Fibroblast of lung (primary cell): ENCODE data around the gene SLC22A23. TPM values are rescaled to one million over a fixed set of nuclear protein-coding genes. Genes with fewer than 3 reads are reported as not detected.
A peak's percentile ranks its signal among the peaks of the same experiment; 100 is the strongest.

Experiments used
- DNase-seq, 2 donors: peaks; one replicate each; pipeline versions ENCODE4 v3.0.0 to v3.0.0-alpha.2; 2010; ENCODE audit warnings: low read depth in 2 of 2
- H2AFZ ChIP-seq: 2 replicates; pipeline ENCODE4 v1.5.1; 2012; ENCODE audit warnings: low read length, control low read depth, inconsistent platforms
- H3K27ac ChIP-seq: 2 replicates; pipeline ENCODE4 v1.5.1; 2011; ENCODE audit warnings: low read length, control low read depth; ENCODE audit not compliant: insufficient read depth
- H3K27me3 ChIP-seq: 2 replicates; pipeline ENCODE4 v1.5.1; 2011; ENCODE audit warnings: mild to moderate bottlenecking, low read length; ENCODE audit not compliant: control insufficient read depth, insufficient read depth
- H3K36me3 ChIP-seq: 2 replicates; pipeline ENCODE4 v1.5.1; 2011; ENCODE audit warnings: low read length; ENCODE audit not compliant: control insufficient read depth, insufficient read depth
- H3K4me1 ChIP-seq: 2 replicates; pipeline ENCODE4 v1.5.1; 2011; ENCODE audit warnings: low read length; ENCODE audit not compliant: control insufficient read depth, insufficient read depth; ENCODE audit errors: extremely low read depth
- H3K4me2 ChIP-seq: 2 replicates; pipeline ENCODE4 v1.5.1; 2011; ENCODE audit warnings: low read length, control low read depth; ENCODE audit not compliant: insufficient read depth; ENCODE audit errors: extremely low read depth
- H3K4me3 ChIP-seq, 4 experiments: fragments of 200-600 bp in 1 of 4; sonication (generic) in 1 of 4; replicated peaks in 1 of 4; 2 replicates each; pipeline ENCODE4 v1.5.1; 2011 to 2016; ENCODE audit warnings: low read length in 4 of 4, low read depth in 3 of 4, mild to moderate bottlenecking in 3 of 4, control low read depth in 2 of 4, inconsistent platforms in 1 of 4, mixed read lengths in 1 of 4; ENCODE audit not compliant: insufficient read depth in 1 of 4; ENCODE audit errors: control extremely low read depth in 1 of 4
- H3K79me2 ChIP-seq: 2 replicates; pipeline ENCODE4 v1.5.1; 2012; ENCODE audit warnings: mild to moderate bottlenecking, low read length, inconsistent platforms; ENCODE audit not compliant: control insufficient read depth, insufficient read depth
- H3K9ac ChIP-seq: 2 replicates; pipeline ENCODE4 v1.5.1; 2011; ENCODE audit warnings: mild to moderate bottlenecking, low read length, control low read depth; ENCODE audit not compliant: insufficient read depth
- H3K9me3 ChIP-seq: 2 replicates; pipeline ENCODE4 v1.5.1; 2012; ENCODE audit warnings: low read depth, low read length; ENCODE audit not compliant: control insufficient read depth, insufficient read depth
- H4K20me1 ChIP-seq: 2 replicates; pipeline ENCODE4 v1.5.1; 2011; ENCODE audit warnings: low read length; ENCODE audit not compliant: control insufficient read depth, insufficient read depth; ENCODE audit errors: extremely low read depth
- EZH2 ChIP-seq: IDR thresholded peaks from 2 replicates; pipeline ENCODE4 v1.5.1; 2012; ENCODE audit warnings: low read length, control low read depth, mild to moderate bottlenecking; ENCODE audit errors: missing control alignments
- polyA plus RNA-seq, 2 donors: library from polyadenylated mRNA; depleted of rRNA in 1 of 2; stranded (reverse) in 1 of 2; unstranded in 1 of 2; fragments of >200 nt; gene quantifications; 2 replicates each; pipeline ENCODE4 v1.2.1, GENCODE V29; 2011 to 2012; ENCODE audit warnings: missing spikeins in 1 of 2
- total RNA-seq: library from RNA; depleted of rRNA; stranded (reverse); fragments of >200 nt; gene quantifications from 2 replicates; pipeline ENCODE4 v1.2.1, GENCODE V29; 2014
- TF ChIP-seq, protein P1 (sequence below), 2 donors: IDR thresholded peaks in 1 of 2; conservative IDR thresholded peaks in 1 of 2; 1 replicate in 1 of 2; 2 replicates in 1 of 2; pipeline ENCODE4 v1.5.1; 2011 to 2012; ENCODE audit warnings: low read length in 2 of 2, control low read depth in 1 of 2, inconsistent platforms in 1 of 2, low read depth in 1 of 2, mild to moderate bottlenecking in 1 of 2

Gene SLC22A23
- total and polyA plus RNA-seq, 2 donors (not counting 1 experiment from before 2014, with no cell fraction given) = 0.37 to 3.0 TPM

DNA sequence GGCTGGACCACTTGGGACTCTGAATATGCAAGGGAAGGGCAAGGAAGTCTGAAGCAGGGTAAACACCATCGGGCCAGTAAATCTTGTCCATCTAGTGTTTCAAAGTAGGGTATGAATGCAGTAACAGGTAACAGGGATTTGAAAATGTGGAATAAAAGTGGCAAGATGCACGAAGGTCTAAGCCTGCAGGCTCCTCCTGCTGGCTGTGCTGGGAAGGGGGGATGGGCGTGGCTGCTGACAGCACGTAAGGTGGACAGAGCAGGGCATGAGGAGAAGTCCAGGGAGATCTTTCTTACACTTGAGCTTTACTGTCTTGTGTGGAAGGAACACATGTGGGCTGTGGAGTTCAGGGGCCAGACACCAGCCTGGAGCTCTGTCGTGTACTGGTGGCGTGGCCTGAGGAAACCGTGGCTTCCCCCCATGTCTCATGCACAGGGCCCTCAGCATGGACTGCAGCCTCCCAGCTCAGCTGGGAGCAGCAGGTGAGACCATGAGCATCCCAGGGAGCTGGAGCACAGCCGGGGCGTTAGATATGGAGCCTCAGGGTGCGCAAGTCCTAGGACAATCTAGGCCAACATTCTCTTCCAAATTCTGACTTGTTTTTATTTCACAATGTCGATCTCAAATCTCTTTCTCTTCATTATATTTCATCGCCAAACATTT, 84.5 kb downstream of the SLC22A23 start:
- H3K9ac ChIP-seq = no peak overlapping the region
- no peaks in the 10 kb centered on the region for H3K36me3 ChIP-seq
- peaks cover 2% of the 10 kb centered on the region for H4K20me1 ChIP-seq
- no peak overlapping the region for H2AFZ ChIP-seq
- H3K27me3 ChIP-seq = peaks cover under 1% of the 10 kb centered on the region
- no peak overlapping the region for H3K4me3 ChIP-seq
- H3K27ac ChIP-seq = no peak overlapping the region
- TF ChIP-seq EZH2 = no peak
- TF ChIP-seq, protein P1, sequence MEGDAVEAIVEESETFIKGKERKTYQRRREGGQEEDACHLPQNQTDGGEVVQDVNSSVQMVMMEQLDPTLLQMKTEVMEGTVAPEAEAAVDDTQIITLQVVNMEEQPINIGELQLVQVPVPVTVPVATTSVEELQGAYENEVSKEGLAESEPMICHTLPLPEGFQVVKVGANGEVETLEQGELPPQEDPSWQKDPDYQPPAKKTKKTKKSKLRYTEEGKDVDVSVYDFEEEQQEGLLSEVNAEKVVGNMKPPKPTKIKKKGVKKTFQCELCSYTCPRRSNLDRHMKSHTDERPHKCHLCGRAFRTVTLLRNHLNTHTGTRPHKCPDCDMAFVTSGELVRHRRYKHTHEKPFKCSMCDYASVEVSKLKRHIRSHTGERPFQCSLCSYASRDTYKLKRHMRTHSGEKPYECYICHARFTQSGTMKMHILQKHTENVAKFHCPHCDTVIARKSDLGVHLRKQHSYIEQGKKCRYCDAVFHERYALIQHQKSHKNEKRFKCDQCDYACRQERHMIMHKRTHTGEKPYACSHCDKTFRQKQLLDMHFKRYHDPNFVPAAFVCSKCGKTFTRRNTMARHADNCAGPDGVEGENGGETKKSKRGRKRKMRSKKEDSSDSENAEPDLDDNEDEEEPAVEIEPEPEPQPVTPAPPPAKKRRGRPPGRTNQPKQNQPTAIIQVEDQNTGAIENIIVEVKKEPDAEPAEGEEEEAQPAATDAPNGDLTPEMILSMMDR (conservative IDR thresholded peaks at IDR 0.05 in 1 of 2, IDR thresholded peaks at IDR 0.05 in 1 of 2; ENCODE audit: low read depth in 1 of 2, low read length in 2 of 2) = peak in 1 of 2 donors; percentile 18
- no peaks in the 10 kb centered on the region for H3K4me1 ChIP-seq
- H3K4me2 ChIP-seq = no peak overlapping the region
- DNase-seq = no peak
- no peaks in the 10 kb centered on the region for H3K9me3 ChIP-seq
- no peaks in the 10 kb centered on the region for H3K79me2 ChIP-seq

DNA sequence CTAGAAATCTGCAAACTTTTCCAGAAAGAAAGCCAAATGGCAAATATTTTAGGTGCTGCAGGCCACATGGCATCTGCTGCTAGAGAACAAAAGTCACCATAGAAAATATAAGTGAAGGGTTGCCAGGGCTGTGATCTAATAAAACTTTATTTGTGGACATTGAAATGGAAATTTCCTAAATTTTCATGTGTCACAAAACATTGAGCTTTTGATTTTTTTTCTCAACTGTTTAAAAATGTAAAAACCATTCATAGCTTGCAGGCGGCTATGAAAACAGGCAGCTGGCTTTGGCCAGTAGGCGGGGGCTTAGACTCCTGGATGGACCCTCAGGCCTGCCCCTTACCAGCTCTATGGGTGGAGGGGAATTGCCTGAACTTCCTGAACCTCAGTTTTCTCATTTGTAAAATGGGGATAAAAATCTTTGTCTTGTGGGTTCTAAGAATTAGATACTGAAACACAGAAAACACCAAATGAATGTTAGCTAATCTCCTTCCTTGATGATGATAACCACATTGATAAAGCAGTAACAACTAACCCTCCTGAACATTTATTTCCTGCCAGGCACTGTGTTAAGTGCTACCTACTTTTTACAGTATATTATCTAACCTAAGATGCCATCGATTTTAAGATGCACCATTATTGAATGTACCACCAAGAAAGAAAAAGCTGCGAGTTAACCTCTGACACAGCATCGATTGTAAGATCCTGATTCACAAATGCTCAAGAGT, 85.5 kb downstream of the SLC22A23 start:
- no peaks in the 10 kb centered on the region for H3K9me3 ChIP-seq
- no peak overlapping the region for H3K4me2 ChIP-seq
- H2AFZ ChIP-seq = no peak overlapping the region
- DNase-seq = no peak
- no peak overlapping the region for H3K4me3 ChIP-seq
- H3K27ac ChIP-seq = no peak overlapping the region
- no peaks in the 10 kb centered on the region for H3K4me1 ChIP-seq
- H3K79me2 ChIP-seq = no peaks in the 10 kb centered on the region
- no peak for TF ChIP-seq EZH2
- TF ChIP-seq, protein P1 (conservative IDR thresholded peaks at IDR 0.05 in 1 of 2, IDR thresholded peaks at IDR 0.05 in 1 of 2; ENCODE audit: low read depth in 1 of 2, low read length in 2 of 2) = no peak
- H4K20me1 ChIP-seq = peaks cover 2% of the 10 kb centered on the region
- no peaks in the 10 kb centered on the region for H3K36me3 ChIP-seq
- no peak overlapping the region for H3K9ac ChIP-seq
- peaks cover 3% of the 10 kb centered on the region for H3K27me3 ChIP-seq

DNA sequence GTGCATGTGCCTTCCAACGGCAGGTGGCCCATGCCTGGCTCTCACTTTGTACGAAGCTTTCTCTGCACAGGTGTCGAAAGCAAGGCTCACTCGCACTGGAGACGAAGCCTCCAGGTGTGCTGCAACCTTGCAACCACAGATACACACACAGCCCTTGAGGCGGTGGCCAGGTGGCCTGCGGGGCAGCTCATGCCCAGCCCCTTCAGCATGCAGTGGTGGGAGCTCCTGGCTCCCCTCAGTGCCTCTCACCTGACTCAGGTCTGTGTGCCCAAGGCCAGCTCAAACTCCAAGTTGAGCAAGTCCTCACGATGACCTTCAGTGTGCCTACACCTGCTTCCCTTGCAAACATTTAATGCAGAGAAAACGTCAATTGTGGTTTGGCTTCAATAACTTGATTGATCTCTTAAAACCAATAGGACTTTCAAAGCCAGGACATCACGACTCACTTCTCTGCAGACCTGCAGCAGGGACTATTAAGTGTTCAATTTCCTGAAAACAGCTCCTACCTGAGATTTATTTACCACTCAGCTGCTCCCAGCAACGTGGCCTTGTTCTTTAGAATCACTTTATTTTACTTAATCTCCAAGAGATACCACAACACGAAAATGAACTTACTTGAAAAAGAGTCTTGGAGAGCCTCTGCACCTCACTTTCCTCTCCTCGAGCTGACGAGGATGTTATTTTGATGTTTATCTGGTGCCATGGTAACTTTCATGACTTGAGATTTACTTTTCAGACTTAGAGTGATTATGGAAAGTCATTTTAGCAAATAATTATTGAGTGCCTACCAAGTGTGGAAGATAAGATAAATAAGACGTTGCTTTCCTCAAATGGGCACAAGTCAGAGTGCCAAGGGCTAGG, 86.3 kb downstream of the SLC22A23 start:
- H3K27ac ChIP-seq = no peak overlapping the region
- no peaks in the 10 kb centered on the region for H3K79me2 ChIP-seq
- H3K9me3 ChIP-seq = no peaks in the 10 kb centered on the region
- H4K20me1 ChIP-seq = peaks cover 2% of the 10 kb centered on the region
- no peak for DNase-seq
- no peak overlapping the region for H3K9ac ChIP-seq
- no peak overlapping the region for H3K4me3 ChIP-seq
- TF ChIP-seq, protein P1 (conservative IDR thresholded peaks at IDR 0.05 in 1 of 2, IDR thresholded peaks at IDR 0.05 in 1 of 2; ENCODE audit: low read depth in 1 of 2, low read length in 2 of 2) = no peak
- TF ChIP-seq EZH2 = no peak
- no peak overlapping the region for H2AFZ ChIP-seq
- no peaks in the 10 kb centered on the region for H3K36me3 ChIP-seq
- peaks cover 4% of the 10 kb centered on the region for H3K27me3 ChIP-seq
- H3K4me1 ChIP-seq = no peaks in the 10 kb centered on the region
- H3K4me2 ChIP-seq = no peak overlapping the region
